IMR-90 (cell line): ENCODE results near the gene FARS2. TPM values are rescaled to one million over a fixed set of nuclear protein-coding genes. Genes with fewer than 3 reads are reported as not detected.

Experiments used
- ATAC-seq: fragments of 200-7000 bp; cut with Tn5 transposase; 2 replicates; pipeline ENCODE4 v1.9.1; 2020; ENCODE audit warnings: low read depth, mild to moderate bottlenecking, moderate library complexity
- BruUV-seq: library from RNA; stranded (reverse); fragments of 400-500 nt; replicated peaks from 2 replicates; lab custom pipeline; 2021; lab: Mats Ljungman, UMichigan
- CTCF ChIA-PET: fragments of 300-600 bp; formaldehyde crosslinking; extraction: SDS; loops from one replicate; lab custom pipeline; 2021; ENCODE audit warnings: antibody characterized with exemption; lab: Yijun Ruan, JAX
- POLR2A ChIA-PET: fragments of 300-600 bp; sonication (Branson Sonifier 250); formaldehyde crosslinking; loops from one replicate; lab custom pipeline; 2022; ENCODE audit warnings: antibody characterized with exemption; ENCODE audit not compliant: unreplicated experiment; lab: Charles Lee
- DNase-seq: peaks from one replicate; pipeline ENCODE4 v3.0.0; 2013
- H2AFZ ChIP-seq: replicated peaks from 2 replicates; pipeline ENCODE3; 2013; ENCODE audit warnings: low read length, mild to moderate bottlenecking; ENCODE audit not compliant: poor library complexity
- H2AK5ac ChIP-seq: 2 replicates; pipeline ENCODE4 v1.6.1; 2013; ENCODE audit warnings: low read depth, low read length, inconsistent platforms
- H2AK9ac ChIP-seq: replicated peaks from 2 replicates; pipeline ENCODE3; 2013; ENCODE audit warnings: mild to moderate bottlenecking, low read depth, low read length, moderate library complexity; ENCODE audit not compliant: poor library complexity
- H2BK120ac ChIP-seq: 2 replicates; pipeline ENCODE4 v1.6.1; 2013; ENCODE audit warnings: low read depth, low read length, inconsistent platforms
- H2BK15ac ChIP-seq: 3 replicates; pipeline ENCODE4 v1.6.1; 2013; ENCODE audit warnings: low read depth, low read length, inconsistent platforms
- H2BK20ac ChIP-seq: 2 replicates; pipeline ENCODE4 v1.6.1; 2013; ENCODE audit warnings: low read depth, mild to moderate bottlenecking, inconsistent platforms, low read length, moderate library complexity
- H2BK5ac ChIP-seq: 2 replicates; pipeline ENCODE4 v1.6.1; 2013; ENCODE audit warnings: mild to moderate bottlenecking, low read depth, low read length, inconsistent platforms; ENCODE audit not compliant: poor library complexity, severe bottlenecking
- H3K14ac ChIP-seq: replicated peaks from 2 replicates; pipeline ENCODE4 v1.6.1; 2013; ENCODE audit warnings: low read depth, low read length, inconsistent platforms
- H3K18ac ChIP-seq: 2 replicates; pipeline ENCODE4 v1.6.1; 2013; ENCODE audit warnings: low read depth, low read length, control low read depth
- H3K23ac ChIP-seq: 2 replicates; pipeline ENCODE4 v1.6.1; 2013; ENCODE audit warnings: low read depth, low read length, inconsistent platforms
- H3K27ac ChIP-seq: 2 replicates; pipeline ENCODE4 v1.5.1; 2013; ENCODE audit warnings: mild to moderate bottlenecking, control low read depth, low read length; ENCODE audit not compliant: insufficient read depth
- H3K27me3 ChIP-seq: 2 replicates; pipeline ENCODE4 v1.6.1; 2013; ENCODE audit warnings: low read length; ENCODE audit not compliant: control insufficient read depth, insufficient read depth
- H3K36me3 ChIP-seq: 2 replicates; pipeline ENCODE4 v1.6.1; 2013; ENCODE audit warnings: low read length, mixed read lengths; ENCODE audit not compliant: control insufficient read depth, insufficient read depth
- H3K4ac ChIP-seq: 2 replicates; pipeline ENCODE4 v1.6.1; 2013; ENCODE audit warnings: low read depth, low read length, inconsistent platforms
- H3K4me1 ChIP-seq: 2 replicates; pipeline ENCODE4 v1.6.1; 2013; ENCODE audit warnings: low read length, mixed read lengths; ENCODE audit not compliant: control insufficient read depth, insufficient read depth
- H3K4me2 ChIP-seq: 2 replicates; pipeline ENCODE4 v1.6.1; 2013; ENCODE audit warnings: low read depth, mild to moderate bottlenecking, control low read depth, low read length, moderate library complexity
- H3K4me3 ChIP-seq: 2 replicates; pipeline ENCODE4 v1.5.1; 2013; ENCODE audit warnings: low read depth, mild to moderate bottlenecking, control low read depth, low read length, moderate library complexity; ENCODE audit not compliant: insufficient read depth
- H3K56ac ChIP-seq: 2 replicates; pipeline ENCODE4 v1.6.1; 2013; ENCODE audit warnings: low read length, inconsistent platforms; ENCODE audit not compliant: insufficient read depth; ENCODE audit errors: extremely low read depth
- H3K79me1 ChIP-seq, 2 experiments: 2 replicates each; pipeline ENCODE4 v1.6.1; 2013; ENCODE audit warnings: low read length in 2 of 2, inconsistent platforms in 1 of 2, low read depth in 1 of 2
- H3K9ac ChIP-seq: 2 replicates; pipeline ENCODE4 v1.6.1; 2013; ENCODE audit warnings: low read depth, low read length, control low read depth
- H3K9me1 ChIP-seq: 2 replicates; pipeline ENCODE4 v1.6.1; 2013; ENCODE audit warnings: low read length, inconsistent platforms; ENCODE audit not compliant: insufficient read depth
- H3K9me3 ChIP-seq: 2 replicates; pipeline ENCODE4 v1.6.1; 2013; ENCODE audit warnings: low read length; ENCODE audit not compliant: control insufficient read depth, insufficient read depth
- H4K20me1 ChIP-seq: 2 replicates; pipeline ENCODE4 v1.6.1; 2013; ENCODE audit warnings: low read length, inconsistent platforms; ENCODE audit not compliant: insufficient read depth
- H4K5ac ChIP-seq: 2 replicates; pipeline ENCODE4 v1.6.1; 2013; ENCODE audit warnings: mild to moderate bottlenecking, low read depth, low read length, control low read depth
- H4K8ac ChIP-seq, 2 experiments: 2 replicates each; pipeline ENCODE4 v1.6.1; 2013; ENCODE audit warnings: low read depth in 2 of 2, low read length in 2 of 2, control low read depth in 1 of 2, inconsistent platforms in 1 of 2
- H4K91ac ChIP-seq: 2 replicates; pipeline ENCODE4 v1.6.1; 2013; ENCODE audit warnings: low read depth, low read length, inconsistent platforms; ENCODE audit not compliant: insufficient read depth
- BHLHE40 ChIP-seq: fragments of 150-350 bp; IDR thresholded peaks from 2 replicates; pipeline ENCODE4 v1.6.1; 2016; ENCODE audit warnings: mild to moderate bottlenecking, low read depth, low read length
- CEBPB ChIP-seq: IDR thresholded peaks from 2 replicates; pipeline ENCODE4 v1.6.1; 2012; ENCODE audit warnings: low read depth, low read length, improper control_type of control experiment
- FOS ChIP-seq: fragments of 150-350 bp; IDR thresholded peaks from 2 replicates; pipeline ENCODE4 v1.6.1; 2016; ENCODE audit warnings: low read depth, low read length
- MAFK ChIP-seq: IDR thresholded peaks from 2 replicates; pipeline ENCODE4 v1.6.1; 2012; ENCODE audit warnings: low read depth, low read length, improper control_type of control experiment
- MAZ ChIP-seq: IDR thresholded peaks from 2 replicates; pipeline ENCODE4 v1.6.1; 2012; ENCODE audit warnings: low read depth, mild to moderate bottlenecking, low read length, improper control_type of control experiment, moderate library complexity, borderline replicate concordance
- MXI1 ChIP-seq: IDR thresholded peaks from 2 replicates; pipeline ENCODE4 v1.6.1; 2012; ENCODE audit warnings: low read depth, mild to moderate bottlenecking, low read length, moderate library complexity, borderline replicate concordance
- NFE2L2 ChIP-seq: fragments of 150-350 bp; IDR thresholded peaks from 2 replicates; pipeline ENCODE4 v1.6.1; 2016; ENCODE audit warnings: low read depth, mild to moderate bottlenecking, low read length
- POLR2A ChIP-seq: IDR thresholded peaks from 2 replicates; pipeline ENCODE4 v1.6.1; 2012; ENCODE audit warnings: mild to moderate bottlenecking, low read depth, low read length
- RAD21 ChIP-seq: IDR thresholded peaks from 2 replicates; pipeline ENCODE4 v1.6.1; 2012; ENCODE audit warnings: low read length, improper control_type of control experiment
- RCOR1 ChIP-seq: IDR thresholded peaks from 2 replicates; pipeline ENCODE4 v1.6.1; 2012; ENCODE audit warnings: mild to moderate bottlenecking, low read length, improper control_type of control experiment; ENCODE audit not compliant: insufficient replicate concordance
- RFX5 ChIP-seq: IDR thresholded peaks from 2 replicates; pipeline ENCODE4 v1.8.0; 2012; ENCODE audit warnings: low read depth, mild to moderate bottlenecking, low read length, moderate library complexity
- USF2 ChIP-seq: fragments of 150-350 bp; IDR thresholded peaks from 2 replicates; pipeline ENCODE4 v1.6.1; 2017; ENCODE audit warnings: mild to moderate bottlenecking, antibody characterized with exemption, low read length, low read depth
- WGBS, 2 experiments: methylation state at CpG; one replicate each; pipeline versions ENCODE4 v1.1.5 to v1.1.7; 2013; ENCODE audit warnings: missing lambda C conversion rate in 2 of 2; ENCODE audit not compliant: insufficient read length in 1 of 2; ENCODE audit errors: extremely low coverage in 2 of 2; 5-methylcytosine and 5-hydroxymethylcytosine counted together
- dilution Hi-C: fragments of 300-500 bp; cut with HindIII; formaldehyde crosslinking; loops from one replicate; pipeline ENCODE4 v1.14.3; 2018; ENCODE audit warnings: low sequenced_read_pairs; ENCODE audit not compliant: unreplicated experiment
- in situ Hi-C: fragments of 300-500 bp; cut with MboI; formaldehyde crosslinking; loops from 3 replicates; pipeline ENCODE4 v1.14.3; 2019; ENCODE audit warnings: low sequenced_read_pairs, inconsistent platforms, mixed read lengths
- intact Hi-C: fragments of 100-400 bp; cut with micrococcal nuclease; formaldehyde crosslinking; loops from 2 replicates; pipeline ENCODE4 v1.10.0; 2022
- polyA plus RNA-seq, 3 experiments: library from polyadenylated mRNA; depleted of rRNA; stranded (reverse); fragments of >200 nt; gene quantifications; 2 replicates each; pipeline ENCODE4 v1.2.3, GENCODE V29; 2012; ENCODE audit warnings: low replicate concordance in 1 of 3
- total RNA-seq: library from RNA; depleted of rRNA; stranded (reverse); fragments of >200 nt; gene quantifications from 2 replicates; pipeline ENCODE4 v1.2.3, GENCODE V29; 2012
- TF ChIP-seq, protein P1 (sequence below): fragments of 150-350 bp; IDR thresholded peaks from 2 replicates; pipeline ENCODE4 v1.6.1; 2016; ENCODE audit warnings: low read depth, mild to moderate bottlenecking, low read length, moderate library complexity, borderline replicate concordance
- TF ChIP-seq, protein P2 (sequence below): conservative IDR thresholded peaks from 2 replicates; pipeline ENCODE4 v1.5.1; 2012; ENCODE audit warnings: mild to moderate bottlenecking, low read depth, low read length, improper control_type of control experiment

The FARS2 gene
- total and polyA plus RNA-seq, 2 of the 4 experiments (the other 2 are of a cell fraction), result 12.1 to 28.9 TPM

DNA sequence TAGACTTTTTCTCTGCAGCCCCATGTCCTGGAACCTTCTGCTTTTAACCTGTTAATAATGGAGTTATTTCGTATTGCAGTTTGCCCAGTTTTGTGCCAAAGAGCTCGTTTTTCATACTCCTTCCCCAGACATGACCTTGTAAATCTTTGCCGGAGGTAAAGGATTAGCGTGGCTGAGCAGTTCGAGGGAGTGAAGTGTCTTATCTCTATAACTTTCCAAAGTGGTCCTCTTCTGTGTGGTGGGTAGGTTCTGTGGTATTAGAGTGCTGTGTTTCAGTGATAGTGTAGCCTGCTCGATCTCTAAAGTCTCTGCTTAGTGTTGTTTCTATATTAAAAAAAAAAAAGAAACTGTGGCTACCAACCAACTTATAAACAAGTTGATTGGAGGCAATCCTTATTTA lies 67.5 kb downstream of the FARS2 start:
- no peaks in the 10 kb centered on the region for H3K27me3 ChIP-seq
- H2AFZ ChIP-seq, result no peak overlapping the region
- no peak overlapping the region for H3K18ac ChIP-seq
- no peak overlapping the region for H4K5ac ChIP-seq
- H3K9ac ChIP-seq, result no peak overlapping the region
- H3K36me3 ChIP-seq, result no peaks in the 10 kb centered on the region
- H3K79me1 ChIP-seq, result peaks cover 3 to 9% of the 10 kb centered on the region in 2 experiments; a peak in 2 of 4 replicates
- dilution Hi-C loops, result no loop called here
- H3K56ac ChIP-seq, result no peak overlapping the region
- H4K91ac ChIP-seq, result no peak overlapping the region
- no peaks in the 10 kb centered on the region for H3K4me1 ChIP-seq
- no peak overlapping the region for H2AK5ac ChIP-seq
- ATAC-seq (no peak), DNase-seq (no peak)
- H2BK15ac ChIP-seq, result no peak overlapping the region
- no peak overlapping the region for H3K14ac ChIP-seq
- H2BK120ac ChIP-seq, result no peak overlapping the region
- CTCF ChIA-PET, result no interaction called here
- no peak overlapping the region for H3K4me3 ChIP-seq
- no TSS peak for BruUV-seq
- no peak overlapping the region for H3K27ac ChIP-seq
- POLR2A ChIA-PET, result no interaction called here
- no peaks in the 10 kb centered on the region; the same call in 1 of the 2 replicates for H4K20me1 ChIP-seq
- in situ Hi-C loops, result no loop called here
- intact Hi-C loops, result no loop called here
- no peak overlapping the region for H2BK20ac ChIP-seq
- TF ChIP-seq, protein P1, sequence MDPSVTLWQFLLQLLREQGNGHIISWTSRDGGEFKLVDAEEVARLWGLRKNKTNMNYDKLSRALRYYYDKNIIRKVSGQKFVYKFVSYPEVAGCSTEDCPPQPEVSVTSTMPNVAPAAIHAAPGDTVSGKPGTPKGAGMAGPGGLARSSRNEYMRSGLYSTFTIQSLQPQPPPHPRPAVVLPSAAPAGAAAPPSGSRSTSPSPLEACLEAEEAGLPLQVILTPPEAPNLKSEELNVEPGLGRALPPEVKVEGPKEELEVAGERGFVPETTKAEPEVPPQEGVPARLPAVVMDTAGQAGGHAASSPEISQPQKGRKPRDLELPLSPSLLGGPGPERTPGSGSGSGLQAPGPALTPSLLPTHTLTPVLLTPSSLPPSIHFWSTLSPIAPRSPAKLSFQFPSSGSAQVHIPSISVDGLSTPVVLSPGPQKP, result no peak
- no peak for TF ChIP-seq CEBPB
- TF ChIP-seq FOS, result no peak
- TF ChIP-seq, protein P2, sequence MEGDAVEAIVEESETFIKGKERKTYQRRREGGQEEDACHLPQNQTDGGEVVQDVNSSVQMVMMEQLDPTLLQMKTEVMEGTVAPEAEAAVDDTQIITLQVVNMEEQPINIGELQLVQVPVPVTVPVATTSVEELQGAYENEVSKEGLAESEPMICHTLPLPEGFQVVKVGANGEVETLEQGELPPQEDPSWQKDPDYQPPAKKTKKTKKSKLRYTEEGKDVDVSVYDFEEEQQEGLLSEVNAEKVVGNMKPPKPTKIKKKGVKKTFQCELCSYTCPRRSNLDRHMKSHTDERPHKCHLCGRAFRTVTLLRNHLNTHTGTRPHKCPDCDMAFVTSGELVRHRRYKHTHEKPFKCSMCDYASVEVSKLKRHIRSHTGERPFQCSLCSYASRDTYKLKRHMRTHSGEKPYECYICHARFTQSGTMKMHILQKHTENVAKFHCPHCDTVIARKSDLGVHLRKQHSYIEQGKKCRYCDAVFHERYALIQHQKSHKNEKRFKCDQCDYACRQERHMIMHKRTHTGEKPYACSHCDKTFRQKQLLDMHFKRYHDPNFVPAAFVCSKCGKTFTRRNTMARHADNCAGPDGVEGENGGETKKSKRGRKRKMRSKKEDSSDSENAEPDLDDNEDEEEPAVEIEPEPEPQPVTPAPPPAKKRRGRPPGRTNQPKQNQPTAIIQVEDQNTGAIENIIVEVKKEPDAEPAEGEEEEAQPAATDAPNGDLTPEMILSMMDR, result no peak
- TF ChIP-seq RAD21, result no peak
- no peak for TF ChIP-seq MXI1
- TF ChIP-seq RCOR1, result no peak
- no peak for TF ChIP-seq NFE2L2
- no peak for TF ChIP-seq POLR2A
- TF ChIP-seq BHLHE40, result no peak
- TF ChIP-seq RFX5, result no peak
- TF ChIP-seq MAZ, result no peak
- no peak for TF ChIP-seq MAFK
- TF ChIP-seq USF2, result no peak
- H3K23ac ChIP-seq, result no peak overlapping the region
- no peak overlapping the region for H2BK5ac ChIP-seq
- no peak overlapping the region for H3K4ac ChIP-seq
- WGBS, 2 experiments, result no CpG with 5 or more reads among the region's 6 CpGs
- peaks cover 1% of the 10 kb centered on the region for H3K9me3 ChIP-seq
- H3K4me2 ChIP-seq, result no peak overlapping the region
- no peak overlapping the region for H2AK9ac ChIP-seq
- H3K9me1 ChIP-seq, result no peaks in the 10 kb centered on the region
- no peak overlapping the region for H4K8ac ChIP-seq
